ES-I3 (cell line): ENCODE measurements around the gene DRGX.

Experiments used
- H3K36me3 ChIP-seq: 2 replicates; pipeline ENCODE4 v1.6.1; 2013; ENCODE audit warnings: mild to moderate bottlenecking, low read length, control low read depth, moderate library complexity; ENCODE audit not compliant: insufficient read depth
- H3K4me1 ChIP-seq: 2 replicates; pipeline ENCODE4 v1.6.1; 2013; ENCODE audit warnings: mild to moderate bottlenecking, control low read depth, low read length; ENCODE audit not compliant: insufficient read depth
- H3K9ac ChIP-seq: 2 replicates; pipeline ENCODE4 v1.6.1; 2013; ENCODE audit warnings: low read depth, mild to moderate bottlenecking, low read length, moderate library complexity
- H3K9me3 ChIP-seq: 2 replicates; pipeline ENCODE4 v1.6.1; 2013; ENCODE audit warnings: mild to moderate bottlenecking, low read length, moderate library complexity; ENCODE audit not compliant: control insufficient read depth, insufficient read depth

Gene DRGX

GRCh38 chr10:49323171-49323895, 72.6 kb downstream of the DRGX start:
- Histone ChIP-seq H3K36me3 (no peaks in the 10 kb centered on the region), H3K9me3 (no peaks in the 10 kb centered on the region), H3K4me1 (no peaks in the 10 kb centered on the region), H3K9ac (no peak overlapping the region)

GRCh38 chr10:49322371-49323170, 73.3 kb downstream of the DRGX start:
- Histone ChIP-seq H3K9me3 (no peaks in the 10 kb centered on the region), H3K4me1 (no peaks in the 10 kb centered on the region), H3K36me3 (no peaks in the 10 kb centered on the region), H3K9ac (no peak overlapping the region)

- Histone ChIP-seq H3K9ac (no peak overlapping the region), H3K4me1 (no peaks in the 10 kb centered on the region), H3K36me3 (no peaks in the 10 kb centered on the region), H3K9me3 (no peaks in the 10 kb centered on the region)
Observed at GRCh38 chr10:49321021-49321420, 74.9 kb downstream of the DRGX start.

GRCh38 chr10:49320191-49320590, 75.7 kb downstream of the DRGX start:
- H3K36me3 ChIP-seq, result no peaks in the 10 kb centered on the region
- no peaks in the 10 kb centered on the region for H3K4me1 ChIP-seq
- H3K9ac ChIP-seq, result no peak overlapping the region
- no peaks in the 10 kb centered on the region for H3K9me3 ChIP-seq

- no peaks in the 10 kb centered on the region for H3K9me3 ChIP-seq
- no peaks in the 10 kb centered on the region for H3K4me1 ChIP-seq
- no peak overlapping the region for H3K9ac ChIP-seq
- no peaks in the 10 kb centered on the region for H3K36me3 ChIP-seq
Observed at GRCh38 chr10:49319206-49319605, 76.7 kb downstream of the DRGX start.

DNA sequence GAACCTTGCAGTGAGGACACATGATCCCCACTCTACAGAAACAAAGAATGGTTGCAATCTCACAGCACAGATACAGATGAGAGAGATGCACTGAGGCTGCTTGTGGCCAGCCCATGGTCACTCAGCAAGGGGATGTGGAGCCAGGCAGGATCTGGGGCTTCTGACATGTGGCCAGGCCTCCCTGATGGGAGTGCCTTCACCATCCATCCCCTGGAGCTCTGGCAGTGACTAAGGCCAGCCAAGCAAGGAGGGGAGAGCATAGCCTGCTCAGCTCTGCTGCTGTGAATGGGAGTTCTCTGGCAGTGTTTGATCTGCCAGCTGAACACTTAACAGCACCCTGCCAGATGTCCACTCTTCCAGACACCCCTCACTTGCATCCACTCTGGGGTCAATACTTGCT, 77.1 kb downstream of the DRGX start:
- no peaks in the 10 kb centered on the region for H3K4me1 ChIP-seq
- no peak overlapping the region for H3K9ac ChIP-seq
- no peaks in the 10 kb centered on the region for H3K9me3 ChIP-seq
- no peaks in the 10 kb centered on the region for H3K36me3 ChIP-seq

- no peaks in the 10 kb centered on the region for H3K36me3 ChIP-seq
- H3K9ac ChIP-seq, result no peak overlapping the region
- no peaks in the 10 kb centered on the region for H3K9me3 ChIP-seq
- no peaks in the 10 kb centered on the region for H3K4me1 ChIP-seq
Observed at GRCh38 chr10:49318028-49318427, 77.9 kb downstream of the DRGX start.

- Histone ChIP-seq H3K9me3 (no peaks in the 10 kb centered on the region), H3K9ac (no peak overlapping the region), H3K36me3 (no peaks in the 10 kb centered on the region), H3K4me1 (no peaks in the 10 kb centered on the region)
Observed at GRCh38 chr10:49314806-49315205, 81.1 kb downstream of the DRGX start.
